HG03469 (cell line): ENCODE data around the gene ZC3H14.

ENCODE experiments used
- ATAC-seq: cut with Tn5 transposase; IDR thresholded peaks from one replicate; pipeline ENCODE4 v1.9.1; 2021; ENCODE audit warnings: mild to moderate bottlenecking, moderate library complexity, moderate number of reproducible peaks; ENCODE audit not compliant: unreplicated experiment

The ZC3H14 gene

DNA sequence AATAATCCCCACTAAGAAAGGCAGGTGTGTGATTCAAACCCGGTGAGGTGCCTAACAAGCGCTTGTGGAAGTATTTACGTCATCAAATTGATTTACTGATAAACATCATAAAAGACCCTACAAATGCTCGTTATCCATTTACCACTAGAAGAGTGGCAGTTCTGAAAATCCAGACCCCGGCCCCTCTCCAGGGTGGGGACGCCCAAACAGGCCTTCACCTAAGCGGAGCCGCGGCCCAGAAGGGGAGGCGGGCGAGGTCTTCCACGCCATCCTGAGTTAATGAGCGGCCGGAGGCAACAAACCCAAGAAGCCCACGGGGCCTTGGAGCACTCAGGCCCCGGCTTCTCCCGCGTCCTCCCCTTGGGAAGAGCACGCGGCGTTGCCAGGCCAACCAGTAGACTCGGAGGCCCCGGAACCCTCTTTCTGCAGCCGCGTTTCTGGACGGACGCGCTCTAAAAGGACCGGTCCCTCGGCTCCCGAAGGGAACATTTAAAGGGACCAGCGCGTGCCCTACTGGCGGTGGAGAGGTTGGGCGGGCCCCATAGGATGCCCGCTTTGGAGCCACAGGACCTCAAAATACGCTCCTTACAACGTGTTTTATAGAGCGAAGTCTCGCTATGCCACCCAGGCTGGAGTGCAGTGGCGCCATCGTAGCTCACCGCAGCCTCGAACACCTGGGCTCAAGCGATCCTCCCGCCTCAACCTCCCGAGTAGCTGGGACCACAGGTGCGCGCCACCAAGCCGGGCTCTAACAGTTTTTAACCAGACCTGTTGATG is 11.6 kb upstream of the ZC3H14 start:
- ATAC-seq, result no peak

DNA sequence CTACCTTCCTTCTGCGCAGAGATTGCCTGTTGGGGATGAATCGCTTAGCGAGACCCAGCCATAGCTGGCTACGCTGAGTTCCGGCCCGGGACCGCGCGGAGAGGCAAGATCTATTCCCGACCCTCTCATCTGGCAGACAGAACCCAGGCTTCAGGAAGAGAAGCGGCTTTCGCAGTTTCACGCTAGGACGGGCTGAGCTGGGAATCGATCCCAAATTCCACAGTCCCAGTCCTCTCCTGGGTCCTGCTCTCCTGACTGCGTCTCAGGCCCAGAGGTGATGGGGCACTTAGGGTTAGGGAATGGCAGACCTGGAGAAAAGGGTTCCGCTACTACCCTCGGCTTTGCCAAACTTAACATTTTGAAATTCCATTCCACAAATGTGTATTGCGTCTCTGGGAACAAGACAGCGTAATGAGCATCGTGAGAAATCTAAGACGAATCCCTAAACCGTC is 10.8 kb upstream of the ZC3H14 start:
- ATAC-seq, result no peak

DNA sequence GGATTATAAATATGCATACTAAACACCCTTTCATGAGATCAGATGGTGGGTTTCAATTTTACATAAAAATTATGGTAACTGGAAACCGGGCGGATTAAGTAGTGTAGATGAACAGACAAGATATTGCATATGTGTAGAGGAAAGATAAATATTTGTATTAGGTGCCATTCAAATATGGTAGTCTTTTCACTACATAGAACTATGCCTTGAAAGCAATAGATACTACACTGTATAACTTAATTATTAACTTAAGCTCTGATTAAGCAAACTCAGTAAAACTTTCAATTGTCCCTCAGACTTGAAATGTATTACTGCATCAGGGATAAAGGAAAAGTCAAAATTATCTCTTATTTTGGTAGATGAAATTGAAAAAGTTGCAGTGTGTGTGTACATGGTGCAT is 10.0 kb upstream of the ZC3H14 start:
- no peak for ATAC-seq

DNA sequence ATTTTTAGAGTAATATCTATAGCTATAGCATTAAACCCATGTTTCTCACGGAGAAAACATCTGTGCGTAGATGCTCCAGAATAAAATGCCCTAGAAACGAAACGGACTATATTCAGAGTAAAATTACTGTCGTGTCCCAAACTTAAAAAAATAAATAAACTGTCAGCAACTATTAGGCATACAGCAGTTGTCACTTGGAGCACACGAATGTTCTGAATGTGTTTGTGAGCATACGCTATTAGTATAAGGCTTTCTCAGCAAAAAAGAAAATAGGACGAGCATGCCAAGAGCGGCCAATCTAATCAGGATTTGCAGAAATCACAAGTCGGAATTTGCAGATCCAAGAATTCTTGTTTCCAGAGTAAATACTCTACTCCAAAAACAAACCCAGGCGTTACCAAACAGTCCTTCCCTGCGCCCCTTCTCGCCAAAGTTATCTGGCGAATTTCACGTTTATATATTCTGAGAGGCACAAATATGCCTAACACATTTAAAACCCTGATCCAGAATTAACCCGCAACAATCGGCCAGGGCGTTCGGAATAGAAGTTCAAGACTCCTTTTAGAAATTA is 8.9 kb upstream of the ZC3H14 start:
- ATAC-seq, result no peak

DNA sequence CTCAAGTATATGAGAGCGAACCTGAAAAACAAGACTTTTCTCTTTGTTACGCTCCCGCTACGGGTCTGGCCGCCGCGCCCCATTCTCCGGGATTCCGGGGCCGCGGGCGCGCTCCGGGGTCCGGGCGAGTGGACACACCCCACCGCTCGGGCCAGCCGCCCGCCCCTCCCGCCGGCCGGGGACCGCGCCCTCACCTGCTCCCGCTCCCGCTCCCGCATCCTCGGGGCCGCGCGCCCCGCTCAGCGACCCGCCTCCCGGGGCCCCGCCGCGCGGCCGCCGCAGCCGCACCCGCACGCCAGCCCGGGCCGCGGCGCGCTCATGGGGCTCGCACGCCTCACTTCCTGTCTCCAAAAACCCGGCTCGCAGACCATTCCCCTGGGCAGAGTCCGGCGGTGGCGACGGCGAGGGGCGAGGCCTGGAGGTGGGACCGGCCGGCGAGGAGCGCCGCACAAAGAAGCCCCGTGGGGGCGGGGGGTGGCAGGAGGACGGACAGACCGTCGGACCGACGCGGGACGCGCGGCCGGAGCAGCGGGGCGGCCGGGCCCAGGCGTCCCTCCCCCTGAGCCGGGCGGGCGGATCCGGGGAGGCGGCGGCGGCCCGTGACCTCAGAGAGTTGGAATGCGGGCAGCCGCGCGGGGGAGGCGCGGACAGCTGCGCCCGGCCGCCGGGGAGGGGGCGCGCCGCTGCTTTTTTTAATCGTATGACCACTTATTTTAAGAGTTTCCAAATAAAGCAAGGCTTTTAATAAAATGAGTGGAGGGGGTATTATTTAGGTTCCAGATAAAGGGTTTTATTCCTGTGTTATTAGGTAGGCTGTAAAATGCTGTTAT is 8.2 kb upstream of the ZC3H14 start, which contains the start of gene PTPN21:
TSS of gene PTPN21 (minus strand) at position 551 of the 830 bp plus-strand sequence. CDS start 4,590 bp downstream, outside the sequence.
- ATAC-seq, result no peak

DNA sequence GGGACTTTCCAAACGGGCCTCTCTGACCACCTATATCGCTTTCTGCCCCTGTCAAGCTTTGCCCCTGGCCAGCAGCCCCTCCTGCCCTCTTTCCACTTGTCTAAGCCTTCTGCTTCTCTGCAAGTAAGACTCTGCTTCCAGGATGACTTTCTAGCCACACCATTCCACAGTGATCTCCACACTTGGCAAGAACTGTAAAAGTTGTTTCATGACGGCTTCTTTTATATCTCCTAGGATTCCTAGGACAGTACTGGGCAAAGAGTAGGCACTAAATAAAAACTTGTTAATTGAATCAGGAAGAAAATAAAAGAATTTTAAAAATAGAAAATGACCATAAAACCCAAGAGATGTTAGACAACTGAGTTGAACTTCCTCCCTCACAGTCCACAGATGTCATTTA is 6.3 kb upstream of the ZC3H14 start:
- ATAC-seq, result no peak

DNA sequence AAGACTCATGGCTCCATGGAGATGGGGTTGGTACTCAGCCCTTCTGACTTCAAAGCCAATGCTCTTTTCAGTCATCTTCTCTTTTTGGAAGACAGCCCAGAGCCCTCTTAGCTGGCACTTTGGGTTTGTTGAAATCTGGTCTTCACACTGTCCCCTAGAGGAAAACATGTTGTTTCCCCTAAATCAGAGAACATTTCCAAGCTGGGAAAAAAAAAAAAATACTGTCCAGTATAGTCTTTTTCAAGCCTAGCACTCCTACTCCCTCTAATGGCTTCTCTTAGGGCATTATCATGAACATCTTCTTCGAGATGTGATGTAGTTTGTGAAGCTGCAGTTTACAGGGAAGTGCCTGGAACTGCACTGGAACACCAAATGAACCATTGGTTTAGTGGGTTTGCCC is 3.0 kb upstream of the ZC3H14 start:
- no peak for ATAC-seq

DNA sequence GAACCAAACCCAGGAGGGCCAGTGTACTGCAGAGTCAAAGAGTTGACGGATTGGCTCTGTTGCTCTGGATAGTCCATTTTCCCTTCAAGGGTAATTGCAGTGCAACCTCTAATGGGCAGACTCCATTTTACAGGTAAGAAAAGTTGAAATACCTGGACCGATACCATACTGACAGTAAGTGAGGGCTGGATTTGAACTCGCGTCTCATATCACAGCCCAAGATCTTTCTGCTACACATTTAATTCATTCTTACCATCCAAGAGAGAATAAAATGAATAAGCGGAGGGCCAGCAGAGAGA is 356 bp upstream of the ZC3H14 start:
- no peak for ATAC-seq

DNA sequence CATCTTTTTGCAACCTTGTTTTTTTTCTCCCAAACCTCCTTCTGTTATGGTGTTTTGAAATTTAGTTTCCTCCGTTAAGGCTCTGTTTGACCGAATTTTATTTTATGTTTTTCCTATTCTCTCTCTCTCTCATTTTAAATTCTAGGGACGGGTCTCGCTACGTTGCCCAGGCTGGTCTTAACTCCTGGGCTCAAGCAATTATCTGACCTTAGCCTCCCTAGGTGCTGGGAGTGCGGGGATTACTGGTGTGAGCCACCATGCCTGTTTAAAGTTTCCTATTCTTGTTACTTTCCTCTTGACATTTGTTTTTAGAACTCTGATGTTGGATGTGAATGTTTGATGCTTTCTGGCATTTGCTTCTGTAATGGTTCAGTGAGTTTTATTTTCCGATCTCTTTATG is 1.0 kb downstream of the ZC3H14 start:
- no peak for ATAC-seq

DNA sequence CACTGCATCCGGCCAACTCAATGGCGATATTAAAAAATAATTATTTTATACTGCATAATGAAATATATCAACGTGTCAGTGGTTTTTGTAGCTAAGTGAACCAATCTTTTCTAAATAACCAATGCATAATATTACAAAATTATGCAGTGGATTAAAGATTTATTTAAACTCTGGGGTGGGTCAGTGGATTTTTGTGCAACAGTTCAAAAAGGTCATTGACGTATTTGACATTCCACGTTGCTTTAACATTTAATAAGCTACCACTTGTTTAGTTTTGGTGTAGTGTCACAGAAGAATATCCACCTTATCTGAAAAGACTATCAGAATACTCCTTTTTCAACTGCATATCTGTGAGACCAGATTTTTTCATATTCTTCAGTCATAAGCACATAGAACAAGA is 2.6 kb downstream of the ZC3H14 start:
- ATAC-seq, result no peak

DNA sequence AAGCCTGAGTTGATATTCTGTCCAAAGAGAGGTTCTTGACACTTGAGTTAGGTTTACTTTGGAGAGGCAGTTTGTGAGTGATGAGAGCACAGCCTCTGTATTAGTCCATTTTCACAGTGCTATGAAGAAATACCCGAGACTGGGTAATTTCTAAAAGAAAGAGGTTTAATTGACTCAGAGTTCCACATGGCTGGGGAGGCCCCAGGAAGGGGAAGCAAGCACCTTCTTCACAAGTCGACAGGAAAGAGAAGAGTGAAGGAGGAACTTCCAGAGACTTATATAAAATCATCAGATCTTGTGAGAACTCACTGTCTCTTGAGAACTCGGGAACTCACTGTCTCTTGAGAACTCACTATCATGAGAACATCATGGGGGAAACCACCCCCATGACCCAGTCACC is 5.4 kb downstream of the ZC3H14 start:
- no peak for ATAC-seq

DNA sequence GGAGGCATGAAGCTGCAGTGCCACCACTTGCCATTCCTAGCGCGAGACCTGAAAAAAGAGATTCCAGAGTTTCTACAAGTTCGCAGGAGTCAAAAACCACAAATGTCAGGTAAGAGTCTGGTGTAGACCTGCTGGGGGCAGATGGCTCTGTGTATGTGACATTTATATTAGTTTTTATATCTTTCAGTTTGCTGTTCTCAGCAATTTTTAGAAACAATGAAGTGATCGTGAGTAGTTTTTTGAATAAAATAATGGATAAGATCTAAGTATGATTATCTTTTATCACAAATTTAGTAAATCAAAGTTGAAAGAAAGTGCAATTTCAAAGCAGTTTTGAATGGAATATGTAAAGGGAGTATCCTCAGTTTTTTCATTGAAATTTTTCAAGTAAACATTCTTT is 9.3 kb downstream of the ZC3H14 start:
- ATAC-seq, result no peak

DNA sequence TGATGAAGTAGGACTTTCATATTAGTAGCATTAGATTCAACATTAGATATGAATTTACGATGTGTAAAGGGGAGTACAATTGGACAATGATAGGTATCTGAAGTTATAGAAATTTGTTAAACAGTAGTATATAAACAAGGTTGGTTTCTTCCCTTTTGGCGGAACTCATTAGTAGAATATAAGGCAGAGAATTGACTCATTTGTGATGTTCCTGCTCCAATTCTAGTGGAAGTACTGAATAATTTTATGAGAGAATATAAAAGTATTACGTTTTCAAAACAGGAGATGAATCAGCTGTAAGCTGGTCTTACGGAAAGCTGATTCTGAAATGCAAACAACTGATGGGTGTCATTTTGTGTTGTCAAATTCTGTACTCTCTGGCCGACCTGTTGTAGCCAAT is 13.4 kb downstream of the ZC3H14 start:
- no peak for ATAC-seq

DNA sequence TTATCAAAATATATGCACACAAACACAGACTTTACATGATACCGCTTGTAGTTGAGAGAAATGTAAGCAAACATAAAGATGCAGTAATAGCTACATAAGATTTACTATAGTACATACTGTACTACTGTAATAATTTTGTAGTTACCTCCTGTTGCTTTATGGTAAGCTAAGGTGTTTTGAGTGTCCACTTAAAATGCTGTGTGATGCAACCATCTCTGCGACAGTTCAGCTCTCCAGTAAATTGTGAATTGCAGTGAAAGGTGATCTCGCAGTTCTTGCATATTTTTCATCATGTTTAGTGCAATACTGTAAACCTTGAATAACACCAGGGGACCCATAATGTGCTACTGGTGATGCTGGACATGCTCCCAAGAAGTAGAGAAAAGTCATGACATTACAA is 21.6 kb downstream of the ZC3H14 start:
- no peak for ATAC-seq

DNA sequence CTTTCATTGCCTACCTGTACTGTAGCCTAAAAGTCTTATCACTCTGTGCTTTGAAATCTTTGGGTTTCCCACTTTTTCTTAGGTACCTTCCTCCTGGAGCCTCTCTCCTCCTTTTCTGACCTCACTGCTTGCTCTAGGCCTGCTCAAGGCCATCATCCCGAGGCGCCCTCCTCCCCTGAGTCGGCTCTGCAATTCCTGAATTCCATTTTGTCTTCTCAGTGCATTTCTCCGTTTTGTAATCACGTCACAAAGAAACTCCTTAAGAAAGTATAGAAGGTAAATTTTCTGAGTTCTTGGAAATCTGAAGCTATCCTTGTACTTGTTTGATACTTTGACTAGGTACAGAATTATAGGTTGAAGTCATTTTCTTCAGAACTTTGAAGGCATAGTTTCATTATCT is 25.2 kb downstream of the ZC3H14 start:
- ATAC-seq, result no peak

DNA sequence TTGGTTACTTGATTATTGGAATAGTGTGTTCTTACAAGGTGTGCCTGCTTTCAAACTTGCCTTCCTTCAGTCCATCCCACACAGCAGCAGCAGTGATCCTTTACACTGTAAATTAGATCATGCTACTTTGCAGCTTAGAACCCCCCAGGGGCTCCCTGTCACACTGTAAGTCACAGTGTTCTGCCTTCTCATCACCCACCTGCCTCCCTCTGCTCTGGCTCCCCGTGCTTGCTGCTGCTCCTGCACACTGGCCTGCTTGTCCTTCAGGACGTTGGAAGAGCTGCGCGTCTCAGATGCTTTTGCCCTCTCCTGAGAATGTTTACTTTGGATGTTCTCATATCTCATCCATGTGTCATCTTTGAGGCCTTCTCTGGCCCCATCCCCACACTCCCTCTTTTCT is 27.3 kb downstream of the ZC3H14 start:
- no peak for ATAC-seq

DNA sequence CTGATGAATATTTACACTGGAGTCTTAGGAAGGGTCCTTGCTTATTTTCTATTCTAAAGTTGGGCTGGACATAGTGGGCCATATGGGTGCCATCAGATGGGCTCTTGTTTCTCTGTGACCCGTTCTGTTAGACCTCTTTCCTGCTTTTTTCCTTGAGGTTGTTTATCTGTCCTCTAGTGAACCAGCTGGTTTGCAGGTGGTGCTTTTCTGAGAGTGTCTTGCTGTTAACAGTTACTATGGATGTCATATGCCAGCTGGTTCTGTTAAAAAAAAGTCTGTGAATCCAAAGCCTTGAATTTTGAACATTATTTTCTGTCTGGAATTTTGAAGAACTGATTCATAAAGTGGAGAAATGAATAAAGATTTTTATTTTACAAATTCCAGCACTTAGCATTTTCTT is 29.2 kb downstream of the ZC3H14 start:
- ATAC-seq, result no peak

DNA sequence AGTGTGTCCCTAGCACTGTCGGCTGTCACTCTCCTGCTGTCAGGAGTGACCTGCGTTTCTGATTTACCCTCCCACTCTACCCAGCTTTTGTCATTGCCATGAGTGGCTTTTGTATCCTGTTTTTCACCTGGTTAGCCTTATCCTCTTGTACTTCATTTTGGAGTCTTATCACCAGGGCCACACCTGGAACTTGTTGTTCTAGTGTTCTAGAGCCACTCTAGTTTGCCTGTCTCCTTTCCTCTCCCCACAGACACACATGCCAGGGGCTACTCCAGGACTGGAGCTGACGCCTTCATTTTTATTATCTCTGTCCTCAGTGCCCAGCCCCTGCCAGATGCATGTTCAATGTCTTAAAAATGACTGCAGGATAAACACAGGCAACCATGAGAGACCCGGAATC is 34.2 kb downstream of the ZC3H14 start:
- no peak for ATAC-seq

DNA sequence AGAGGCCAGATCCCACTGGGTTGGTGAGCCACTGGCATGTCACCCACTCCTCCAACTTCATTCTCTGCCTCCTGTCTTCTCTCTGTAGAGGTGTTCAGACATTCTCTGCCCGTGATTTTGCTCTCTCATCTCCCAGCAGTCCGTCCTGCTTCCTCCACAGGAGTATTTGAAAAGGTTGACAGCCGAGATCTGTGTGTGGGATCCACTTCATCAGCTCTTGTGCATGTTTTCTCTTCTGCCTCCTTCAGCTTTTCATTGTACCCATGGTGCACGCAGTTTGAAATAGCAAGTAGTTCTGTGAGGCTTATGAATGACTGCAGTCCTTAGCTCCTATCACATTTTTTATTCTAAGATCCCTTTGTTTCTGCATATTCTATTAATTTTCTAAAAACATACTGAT is 34.8 kb downstream of the ZC3H14 start:
- no peak for ATAC-seq

DNA sequence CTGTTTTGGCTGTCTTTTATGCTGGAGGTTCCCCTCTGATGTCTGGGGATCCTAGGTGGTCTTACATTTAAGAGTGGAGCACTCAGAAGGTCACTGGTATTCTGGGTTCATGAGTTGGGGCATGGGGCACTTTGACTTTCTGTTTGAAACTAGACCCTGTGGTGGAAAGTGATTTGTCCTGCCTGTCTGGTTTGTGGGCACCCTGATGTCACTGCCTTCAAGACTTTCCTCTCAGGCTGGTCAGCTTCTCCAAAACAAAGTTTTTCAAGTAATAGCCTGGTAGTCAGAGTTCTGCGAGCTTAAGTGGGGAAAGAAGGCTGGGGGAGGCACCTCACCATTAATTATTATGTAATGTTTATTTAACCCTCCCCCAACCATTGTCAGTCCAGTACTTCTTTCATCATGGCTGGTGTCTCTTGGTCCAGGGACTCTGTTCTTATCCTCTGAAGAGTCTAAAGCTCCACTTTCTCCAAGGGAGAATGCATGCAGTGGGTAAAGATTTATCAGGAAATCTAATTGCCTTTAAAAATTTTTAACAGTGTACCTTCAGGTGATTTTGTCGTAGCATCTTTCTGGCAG is 35.3 kb downstream of the ZC3H14 start:
- no peak for ATAC-seq

DNA sequence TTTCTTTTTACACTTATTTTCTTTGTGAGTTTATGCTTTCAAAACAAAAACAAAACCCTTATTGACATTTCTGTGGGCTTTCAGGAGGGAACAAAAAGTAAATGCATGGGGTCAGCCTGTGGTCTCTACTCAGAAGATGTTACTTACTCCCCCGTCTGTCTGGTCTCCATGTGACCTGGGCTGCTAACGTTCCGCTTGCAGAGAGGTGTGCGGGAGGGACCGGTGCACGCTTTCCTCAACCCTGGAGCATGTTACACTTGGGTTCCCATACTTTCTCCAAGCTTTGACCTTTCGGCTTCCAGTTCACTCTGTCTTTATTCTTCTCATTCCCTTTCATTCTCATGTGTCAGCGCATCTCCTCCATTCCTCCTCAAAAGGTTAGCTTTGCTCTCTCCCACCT is 36.5 kb downstream of the ZC3H14 start:
- ATAC-seq, result peak; percentile 15
